Right renal cortex interstitium (tissue), 3 donors: ENCODE results near the gene PPIL6. TPM values are rescaled to one million over a fixed set of nuclear protein-coding genes. Genes with fewer than 3 reads are reported as not detected.

ENCODE experiments used
- DNase-seq, 3 donors: peaks; one replicate each; pipeline ENCODE4 v3.0.0-alpha.2; 2013; ENCODE audit warnings: low read depth in 3 of 3, low spot score in 2 of 3
- polyA plus RNA-seq, 3 donors: library from polyadenylated mRNA; unstranded; fragments of 120-200 nt; gene quantifications; one replicate each; pipeline ENCODE4 v1.2.1, GENCODE V29; 2013; ENCODE audit not compliant: insufficient read length in 3 of 3

The PPIL6 gene
- polyA plus RNA-seq, 3 donors: 19.6 to 21.3 (median 19.9) TPM

DNA sequence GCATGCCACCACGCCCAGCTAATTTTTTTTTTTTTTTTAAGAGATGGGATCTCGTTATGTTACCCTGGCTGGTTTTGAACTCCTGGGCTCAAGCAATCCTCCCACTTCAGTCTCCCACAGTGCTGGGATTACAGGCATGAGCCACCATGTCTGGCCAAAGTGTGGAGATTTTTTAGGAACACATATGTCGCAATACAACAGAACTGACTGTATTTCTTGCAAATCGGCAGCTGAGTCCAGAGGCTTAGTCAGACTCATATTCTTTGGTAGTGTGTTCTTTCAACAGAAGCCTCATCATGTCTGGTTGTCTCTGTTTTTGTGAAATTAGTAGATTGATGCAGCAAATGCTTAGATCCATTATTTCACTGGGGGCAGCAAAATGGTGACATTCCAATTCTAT, 34.2 kb downstream of the PPIL6 start:
- DNase-seq: no peak

DNA sequence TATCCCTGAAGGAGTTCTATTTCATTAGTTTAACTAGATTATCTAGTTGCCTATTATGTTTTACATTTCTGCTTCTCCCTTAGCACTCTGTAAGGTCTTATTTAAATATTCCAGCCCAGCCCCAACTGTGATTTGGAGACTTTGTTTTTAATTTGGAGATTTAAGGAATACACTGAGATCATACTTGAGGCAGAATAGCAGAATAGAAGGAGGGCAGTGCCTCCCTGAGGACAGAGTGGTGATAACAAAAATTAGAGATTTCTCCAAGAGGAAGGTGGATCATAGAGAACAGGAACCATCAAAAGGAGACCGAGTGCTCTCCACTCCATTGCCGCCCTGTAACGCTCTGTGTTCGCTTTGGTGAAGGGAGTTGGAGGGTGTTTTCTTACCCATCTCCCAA, 43.4 kb downstream of the PPIL6 start:
- DNase-seq: no peak

DNA sequence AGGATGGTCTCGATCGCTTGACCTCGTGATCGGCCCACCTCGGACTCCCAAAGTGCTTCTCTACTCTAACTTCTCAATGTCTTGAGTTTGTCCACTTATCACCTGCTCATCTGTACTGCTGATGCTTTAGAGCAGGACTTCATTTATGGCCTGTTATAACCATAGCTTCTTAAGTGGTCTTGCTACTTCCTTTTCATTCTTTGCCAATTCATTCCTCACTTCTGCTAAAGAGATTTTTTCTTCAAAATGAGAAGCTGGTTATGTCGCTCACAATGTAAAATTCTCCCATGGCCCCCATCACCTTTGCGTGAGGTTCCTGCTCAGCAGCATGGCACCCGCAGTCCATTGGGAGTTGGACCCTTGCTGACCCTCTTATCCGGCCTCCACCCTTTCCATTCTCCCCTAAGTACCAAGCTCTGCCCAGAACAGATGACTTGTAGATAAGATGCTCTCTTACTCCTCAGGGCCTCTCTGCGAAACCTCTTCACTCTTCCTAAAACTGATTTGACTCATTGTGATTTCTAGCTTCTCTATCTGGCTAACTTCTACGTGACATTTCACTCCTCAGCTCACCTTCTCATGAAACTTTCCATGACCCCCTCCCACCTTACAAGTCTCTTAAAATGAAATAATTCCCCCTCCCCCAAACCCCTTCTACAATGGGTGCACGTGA, 44.2 kb downstream of the PPIL6 start:
- DNase-seq: no peak

DNA sequence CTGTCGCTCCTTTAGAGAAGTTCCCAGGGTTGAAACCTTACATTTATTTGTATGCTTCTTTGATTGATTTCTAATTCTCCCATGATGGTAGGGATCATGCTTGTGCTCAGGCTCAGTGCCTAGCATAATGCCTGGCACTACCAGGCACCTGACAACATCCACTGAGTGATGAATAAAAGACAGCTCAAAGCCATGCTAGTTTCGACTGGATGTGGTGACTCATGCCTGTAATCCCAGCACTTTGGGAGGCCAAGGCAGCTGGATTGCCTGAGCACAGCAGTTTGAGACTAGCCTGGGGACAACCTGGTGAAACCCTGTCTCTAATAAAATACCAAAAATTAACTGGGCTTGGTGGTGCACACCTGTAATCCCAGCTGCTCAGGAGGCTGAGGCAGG, 46.5 kb downstream of the PPIL6 start:
- DNase-seq: no peak

DNA sequence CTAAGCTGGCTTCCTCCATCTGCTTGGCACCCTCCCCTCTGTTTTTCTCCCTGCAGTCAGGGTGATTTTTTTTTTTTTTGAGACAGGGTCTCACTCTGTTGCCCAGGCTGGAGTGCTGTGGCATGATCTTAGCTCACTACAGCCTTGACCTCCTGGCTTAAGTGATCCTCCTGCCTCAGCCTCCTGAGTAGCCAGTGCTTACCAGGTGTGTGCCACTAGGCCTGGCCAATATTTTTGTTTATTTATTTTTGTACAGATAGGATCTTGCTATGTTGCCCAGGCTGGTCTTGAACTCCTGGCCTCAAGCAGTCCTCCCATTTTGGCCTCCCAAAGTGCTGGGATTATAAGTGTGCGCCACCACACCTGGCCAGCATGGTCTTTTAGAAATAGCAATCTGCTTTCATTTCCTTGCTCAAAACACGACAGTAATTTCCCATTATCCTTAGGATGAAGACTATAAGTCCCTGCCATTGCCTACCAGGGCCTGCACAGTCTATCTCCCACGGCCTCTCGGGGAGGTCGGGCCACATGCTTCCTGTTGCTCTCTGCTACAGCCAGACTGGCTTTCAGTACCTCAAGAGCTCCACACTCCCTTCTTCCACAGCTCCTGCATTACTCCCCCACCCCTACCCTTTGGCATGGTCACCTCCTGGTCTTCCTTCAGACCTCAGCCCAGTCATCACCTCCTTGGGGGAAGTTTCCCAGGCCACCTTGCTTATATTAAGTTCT, 47.1 kb downstream of the PPIL6 start:
- DNase-seq: no peak

DNA sequence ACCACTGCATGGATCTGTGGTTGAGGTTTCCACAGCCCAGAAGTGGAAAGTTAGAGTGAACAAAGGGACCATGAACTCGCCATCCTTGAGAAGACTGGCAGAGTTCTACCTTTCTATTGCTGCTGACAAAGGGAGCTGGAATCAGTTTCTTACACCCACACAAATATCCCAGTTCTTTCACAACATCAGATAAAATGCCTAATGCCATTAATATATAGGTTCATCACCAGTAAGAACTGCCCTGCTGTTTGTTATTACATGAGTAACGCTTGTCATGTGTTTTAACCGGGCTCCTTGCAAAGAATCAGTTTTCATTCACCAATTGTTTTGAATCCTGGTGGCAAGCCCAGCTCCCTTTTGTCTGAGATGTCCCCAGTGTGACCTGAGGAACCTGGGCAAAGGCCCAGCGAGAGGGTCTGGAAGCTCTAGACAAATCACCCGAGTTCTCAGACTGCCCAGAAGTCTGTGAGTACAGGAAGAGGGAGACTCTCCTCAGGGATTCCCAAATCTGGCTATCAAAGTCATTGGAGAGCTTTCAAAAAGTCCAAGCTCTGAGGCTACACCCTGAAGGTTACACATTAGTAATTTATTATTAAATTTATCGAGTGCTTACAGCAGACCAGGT, 50.7 kb downstream of the PPIL6 start:
- no peak for DNase-seq

DNA sequence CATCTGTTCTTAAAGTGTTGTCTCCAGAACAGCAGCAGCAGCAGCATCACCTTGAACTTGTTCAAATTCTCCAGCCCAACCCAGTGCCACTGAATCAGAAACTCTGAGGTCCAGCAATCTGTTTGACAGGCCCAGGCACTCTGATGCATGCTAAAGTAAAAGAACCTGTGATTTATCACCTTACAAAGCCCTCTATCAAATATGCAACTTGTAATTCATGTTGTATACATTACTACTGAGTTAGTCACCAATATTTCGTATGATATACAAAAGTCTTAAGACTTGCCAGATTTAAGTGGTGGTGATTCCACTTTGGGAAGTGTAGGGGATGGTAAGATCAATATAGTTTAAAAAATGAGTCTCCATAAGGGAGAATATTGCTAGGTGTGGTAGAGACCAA, 52.2 kb downstream of the PPIL6 start:
- DNase-seq: no peak

DNA sequence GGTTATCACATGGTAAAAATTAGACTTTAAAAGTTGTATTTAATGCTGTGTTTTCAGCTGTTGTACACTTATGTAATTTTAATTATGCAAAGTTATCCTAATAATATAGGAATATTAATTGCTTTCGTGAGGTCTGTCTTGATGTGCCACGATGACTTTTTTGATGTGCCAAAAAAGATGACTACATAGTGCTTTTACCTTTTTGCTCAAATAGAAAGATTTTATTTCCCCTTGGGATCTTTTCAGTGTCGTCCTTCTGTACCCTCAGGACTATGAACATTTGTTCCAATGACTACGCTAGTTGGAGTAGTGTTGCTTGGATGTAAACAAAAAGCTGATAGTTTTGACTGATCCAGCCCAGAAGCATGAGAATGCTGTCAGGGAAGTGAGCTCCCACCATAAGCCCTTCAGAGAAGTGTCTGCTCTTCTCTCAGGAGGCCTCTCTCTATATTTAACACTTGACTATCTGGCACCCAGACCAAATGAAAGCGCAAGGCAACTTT, 56.9 kb downstream of the PPIL6 start:
- DNase-seq: no peak

DNA sequence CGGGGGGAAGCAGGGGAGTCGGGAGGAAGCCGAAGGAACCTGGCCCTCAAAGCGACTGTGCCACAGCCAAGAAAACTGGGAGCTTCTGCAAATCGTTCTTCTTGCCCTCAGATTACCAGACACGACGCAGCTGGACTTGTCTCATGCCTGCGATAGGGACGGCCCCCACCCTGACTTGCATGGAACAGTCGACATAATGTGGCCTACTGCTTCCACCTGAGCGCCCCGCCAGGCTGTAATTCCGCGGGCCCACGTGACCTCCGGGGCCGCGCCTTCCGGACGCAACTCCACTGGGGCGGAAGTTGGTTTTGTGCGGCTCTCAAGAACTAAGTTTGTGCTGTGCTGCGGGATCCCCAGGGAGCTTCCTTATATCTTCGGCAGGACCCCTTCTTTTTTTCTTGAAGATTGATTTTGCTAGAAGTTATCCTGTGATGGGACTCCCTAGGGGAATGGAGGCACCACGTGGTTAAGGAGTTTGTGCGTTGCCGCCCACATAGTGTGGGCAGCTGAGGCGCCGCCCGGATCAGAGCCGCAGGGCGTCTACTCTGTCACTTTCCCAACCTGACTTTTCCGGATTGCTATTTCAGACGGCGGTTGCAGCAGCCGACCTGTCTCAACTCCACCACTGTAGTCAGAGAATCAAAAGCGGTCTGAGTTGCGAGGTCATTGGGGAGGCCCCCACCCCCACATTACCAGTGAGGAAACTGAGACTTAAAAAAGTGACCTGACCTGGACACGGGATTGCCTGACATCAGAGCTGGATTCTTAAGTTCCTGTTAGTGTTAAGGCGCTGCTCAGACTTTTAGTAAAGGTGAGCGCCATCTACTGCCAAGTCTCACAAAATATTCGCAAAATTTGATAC, 57.6 kb downstream of the PPIL6 start:
- peak; percentile 88 to 98 (median 97) for DNase-seq

DNA sequence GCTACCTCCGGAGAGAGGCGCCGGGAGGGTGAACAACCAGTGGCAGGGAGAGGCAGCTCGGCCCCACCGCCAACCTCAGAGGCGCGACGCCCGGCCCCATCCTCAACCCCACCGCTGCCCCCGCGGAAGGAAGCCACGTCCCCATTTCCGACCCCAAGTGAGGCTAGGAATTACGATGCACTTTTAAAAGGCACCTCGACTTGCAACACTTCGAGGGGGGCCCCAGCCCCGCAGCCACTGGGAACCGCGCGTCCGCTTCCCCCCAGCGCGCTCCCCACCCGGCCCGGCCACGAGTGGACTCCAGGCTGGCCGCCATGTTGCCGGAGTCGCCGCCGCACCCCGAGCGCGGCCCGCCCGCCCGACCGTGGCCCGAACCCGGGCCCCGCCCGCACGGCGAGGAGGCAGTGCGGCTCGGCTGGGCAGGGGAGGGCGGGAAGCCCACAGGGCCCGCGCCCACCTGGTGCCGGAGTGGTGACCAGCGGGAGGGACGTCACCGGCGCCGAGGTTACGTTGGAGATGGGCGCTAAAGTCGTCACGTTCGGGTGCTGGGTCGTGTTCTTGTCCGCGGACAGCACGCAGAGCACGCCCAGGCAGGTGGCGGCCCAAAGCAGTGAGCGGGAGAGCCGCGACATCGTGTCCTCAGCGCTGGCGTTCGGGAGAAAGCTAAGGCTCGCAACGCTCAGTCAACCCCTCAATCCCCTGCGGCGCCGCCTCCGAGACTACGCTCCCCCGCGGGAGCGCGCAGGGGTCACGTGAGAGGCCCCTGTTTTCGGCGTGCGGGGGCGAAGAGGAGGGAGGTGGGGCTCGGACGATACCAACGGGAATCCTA, 58.5 kb downstream of the PPIL6 start, which contains the start of gene CD164:
Gene CD164 (minus strand): TSS at position 721 of the 829 bp plus-strand sequence. CDS start 89 bp downstream, at position 632.
- DNase-seq: peak; percentile 8 to 92 (median 49)

DNA sequence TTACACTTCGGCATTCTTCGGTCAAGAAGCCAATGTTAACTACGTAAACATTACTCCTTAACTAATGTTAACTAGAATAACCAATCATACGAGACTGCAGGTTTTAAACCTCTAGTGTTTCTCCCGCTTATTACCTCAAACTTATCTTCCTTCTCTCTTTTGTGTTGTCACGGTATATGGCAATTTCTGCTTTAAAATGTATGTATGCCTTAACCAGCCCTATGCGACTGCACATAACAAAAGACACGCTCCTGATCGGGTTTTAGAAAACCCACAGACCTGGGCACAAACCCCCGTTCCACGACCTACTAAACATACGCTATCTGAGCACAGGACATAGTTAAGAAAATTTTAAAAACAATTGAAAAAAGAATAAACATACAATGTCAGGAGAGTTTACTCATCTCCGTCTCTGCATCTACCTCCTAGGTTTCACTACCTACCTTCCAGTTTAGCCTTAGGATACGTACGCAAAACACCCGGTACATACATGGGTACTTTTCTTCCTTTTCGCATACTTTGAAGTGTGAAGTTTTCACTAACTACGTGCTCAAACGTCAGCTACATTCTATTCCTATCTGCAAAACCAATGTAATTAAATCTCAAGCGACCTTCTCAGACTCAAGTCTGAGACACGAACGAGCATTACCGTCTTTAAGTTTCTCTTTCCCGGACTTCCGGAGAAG, 59.2 kb downstream of the PPIL6 start:
- peak in 1 of 3 donors; percentile 57 for DNase-seq

DNA sequence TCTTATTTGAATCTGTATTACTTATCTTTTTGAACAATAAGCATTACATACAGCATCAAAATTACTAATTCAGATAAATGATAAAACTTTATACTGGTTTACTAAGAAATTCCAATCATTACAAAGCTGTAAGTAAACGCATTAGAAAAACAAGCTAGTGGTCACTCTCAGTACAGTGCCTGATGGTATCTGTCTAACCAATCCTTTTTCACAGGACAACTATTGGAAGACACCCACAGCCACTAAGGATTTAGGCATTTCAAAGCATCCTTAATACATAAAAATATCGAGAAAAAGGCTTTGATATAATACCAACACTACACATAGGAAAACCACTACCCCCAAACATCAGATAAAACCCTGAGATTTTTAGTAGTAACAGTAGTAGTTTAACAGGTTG, 60.7 kb downstream of the PPIL6 start:
- DNase-seq: no peak

DNA sequence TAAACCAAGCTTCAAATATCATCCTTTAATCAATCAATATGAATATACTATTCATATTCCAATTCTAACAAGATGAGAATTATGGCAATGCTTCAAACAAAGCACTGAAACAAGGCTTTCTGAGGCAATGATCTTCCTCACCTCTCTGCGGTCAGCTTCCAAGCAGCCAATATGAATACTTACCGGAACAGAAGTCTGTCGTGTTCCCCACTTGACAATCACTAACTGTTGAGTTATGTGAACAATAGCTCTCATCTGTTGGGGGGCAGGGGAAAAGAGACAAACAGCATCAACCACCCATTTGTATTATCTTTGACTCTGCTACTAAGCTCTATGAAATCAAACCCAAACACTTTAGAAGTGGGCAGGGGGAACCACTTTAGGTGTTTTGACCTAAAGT, 62.7 kb downstream of the PPIL6 start:
- DNase-seq: no peak

DNA sequence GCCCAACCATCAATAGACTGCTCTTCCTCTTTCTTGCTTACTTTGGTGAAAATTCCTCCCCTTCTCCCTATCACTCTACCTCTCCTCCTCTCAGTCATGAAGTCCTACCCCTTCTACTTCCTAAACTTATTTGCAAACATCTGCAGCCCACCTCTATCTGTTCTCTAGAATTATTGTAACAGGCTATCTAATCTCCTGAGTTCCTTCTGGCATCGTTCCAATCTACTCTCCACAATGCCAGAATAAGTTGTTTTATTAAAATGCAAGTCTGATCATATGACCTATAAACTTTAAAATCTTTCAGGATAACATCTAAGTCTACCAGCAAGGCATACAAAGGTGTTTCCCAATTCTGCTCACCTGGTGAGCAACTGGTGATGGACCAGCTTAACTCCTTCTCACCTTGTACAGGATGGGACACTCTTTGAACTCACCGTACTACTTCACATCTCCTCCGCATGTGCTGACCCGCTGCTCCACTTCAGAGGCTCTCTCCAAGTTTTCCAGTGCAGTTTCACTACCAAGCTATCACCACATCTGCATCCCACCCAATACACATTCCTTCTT, 66.0 kb downstream of the PPIL6 start:
- DNase-seq: no peak

DNA sequence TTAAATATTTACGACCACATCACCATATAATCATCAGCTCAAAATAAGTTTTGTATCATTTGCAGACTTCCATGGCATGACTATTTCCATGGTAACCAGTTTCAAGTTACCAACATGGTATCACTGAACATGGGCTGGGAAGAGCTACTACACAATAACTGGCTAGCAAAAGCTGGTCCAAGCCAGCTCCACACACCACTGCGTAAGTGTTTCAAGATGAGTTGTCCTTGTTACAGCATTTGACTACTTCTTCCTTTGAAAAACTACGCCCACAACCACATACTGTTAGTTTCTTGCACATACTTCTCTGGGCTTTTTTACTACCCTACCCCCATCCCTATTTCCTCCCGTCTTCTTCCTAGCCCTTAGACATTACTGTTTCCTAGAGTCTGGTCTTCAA, 66.7 kb downstream of the PPIL6 start:
- no peak for DNase-seq

DNA sequence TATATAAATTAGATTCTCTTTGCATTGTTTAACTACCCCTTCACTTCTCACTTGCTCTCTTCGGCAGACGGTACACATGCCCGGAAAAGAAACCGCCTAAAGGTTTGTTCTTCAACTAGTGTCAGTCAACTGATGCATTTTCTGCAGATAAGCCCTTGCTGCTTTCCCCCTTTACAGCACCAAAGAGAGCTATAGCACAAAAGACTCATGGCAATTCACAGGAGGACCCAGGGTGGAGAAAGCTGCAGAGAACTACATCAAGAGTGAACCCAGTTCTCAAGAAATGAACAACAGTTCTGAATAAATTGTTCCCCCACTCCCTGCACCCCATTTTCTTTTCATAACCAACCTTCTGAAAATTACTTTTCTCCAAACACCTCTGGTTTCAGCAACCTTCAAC, 67.1 kb downstream of the PPIL6 start:
- no peak for DNase-seq

DNA sequence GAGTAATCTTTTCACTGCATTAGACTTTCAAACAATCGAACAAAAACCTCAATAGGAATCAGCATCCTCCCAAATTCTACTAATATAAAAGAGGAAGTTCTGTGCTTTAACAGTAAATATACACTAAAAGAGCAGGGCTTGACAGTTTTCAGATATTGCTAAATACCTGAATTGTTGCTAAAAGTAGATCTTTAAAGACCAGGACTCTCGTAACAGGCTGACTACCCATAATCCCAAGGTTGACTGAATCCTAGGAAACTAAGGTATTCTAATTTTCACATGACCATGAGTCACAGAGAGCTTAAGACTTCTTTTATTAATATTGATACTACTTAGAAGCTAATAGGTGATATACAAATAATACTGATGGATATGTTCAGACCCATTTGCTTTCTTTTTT, 68.3 kb downstream of the PPIL6 start:
- DNase-seq: no peak

DNA sequence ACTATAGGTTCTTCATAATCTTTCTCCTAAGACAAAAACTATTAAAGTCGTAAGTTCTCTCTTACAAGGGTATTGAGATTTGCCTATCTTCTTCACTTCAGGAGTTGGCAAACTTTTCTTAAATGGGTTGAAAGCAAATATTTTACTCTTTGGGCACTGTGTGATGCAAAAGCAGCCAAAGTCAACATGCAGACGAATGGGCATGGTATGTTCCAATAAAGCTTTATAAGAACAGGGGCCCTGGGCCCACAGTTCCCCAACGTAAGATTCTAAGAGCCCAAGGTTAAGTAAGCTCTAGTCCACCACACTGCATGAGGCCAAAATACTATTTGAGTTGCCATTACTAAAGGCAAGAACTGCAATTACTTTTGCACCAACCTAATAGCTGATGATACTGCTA, 69.6 kb downstream of the PPIL6 start:
- no peak for DNase-seq

DNA sequence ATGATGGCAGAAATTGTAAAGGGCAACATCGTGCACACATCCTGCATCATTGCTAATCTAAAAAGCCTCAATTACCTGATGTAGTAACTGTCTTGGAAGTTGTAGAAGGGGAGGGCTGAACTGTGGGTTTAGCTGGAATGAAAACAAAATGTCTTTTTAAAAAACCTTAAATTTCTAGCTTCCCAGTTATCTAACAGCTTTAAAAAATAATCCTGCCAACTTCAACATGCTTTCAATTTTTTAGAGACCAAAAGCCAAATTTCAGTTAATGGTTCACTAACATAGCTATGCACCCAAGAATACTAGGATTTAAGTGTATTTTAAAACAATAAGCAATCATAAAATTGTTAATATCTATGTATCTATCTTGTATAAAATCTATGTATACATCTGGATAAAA, 70.1 kb downstream of the PPIL6 start:
- no peak for DNase-seq
